Measurements from ENCODE around the gene GSDMA. TPM values are rescaled to one million over a fixed set of nuclear protein-coding genes. Genes with fewer than 3 reads are reported as not detected.
"Not testable (repeated sequence)": the region's sequence is repeated elsewhere in the genome, so short reads cannot be mapped to it uniquely, and the experiment has no call there.

Gene GSDMA
- total RNA-seq, 4 donors from 2014 or later: not detected

- intact Hi-C loops (cut with DNase I): no loop called here
- Histone ChIP-seq H3K4me3 (replicated peaks in 1 of 3) (no peak overlapping the region), H3K36me3 (peaks cover 49 to 55% of the 10 kb centered on the region in 2 donors), H3K27ac (no peak overlapping the region), H3K9me3 (no peaks in the 10 kb centered on the region), H3K27me3 (no peaks in the 10 kb centered on the region), H3K4me1 (no peaks in the 10 kb centered on the region)
- WGBS, 2 donors: 81 to 87% methylated on average over 1 to 4 of the region's 4 CpGs
- no peak for TF ChIP-seq CTCF (IDR thresholded peaks at IDR 0.05)
- no peak for TF ChIP-seq POLR2A (IDR thresholded peaks at IDR 0.05)
- no peak for DNase-seq
Observed at GRCh38 chr17:39997543-39997942, 34.7 kb downstream of the GSDMA start.

GRCh38 chr17:39999067-39999466, 36.3 kb downstream of the GSDMA start:
- Histone ChIP-seq H3K27ac (no peak overlapping the region), H3K27me3 (no peaks in the 10 kb centered on the region), H3K36me3 (peaks cover 35 to 40% of the 10 kb centered on the region in 2 donors), H3K4me1 (no peaks in the 10 kb centered on the region), H3K9me3 (no peaks in the 10 kb centered on the region), H3K4me3 (replicated peaks in 1 of 3) (no peak overlapping the region)
- DNase-seq: peak; percentile 47 to 49
- TF ChIP-seq CTCF (IDR thresholded peaks at IDR 0.05) (no peak), POLR2A (IDR thresholded peaks at IDR 0.05) (no peak)
- WGBS, 2 donors: 68 to 76% methylated on average over 4 of the region's 4 CpGs
- intact Hi-C loops (cut with DNase I): no loop called here

GRCh38 chr17:40000161-40000560, 37.4 kb downstream of the GSDMA start:
- no peak overlapping the region for H3K27ac ChIP-seq
- TF ChIP-seq CTCF (IDR thresholded peaks at IDR 0.05) (no peak), POLR2A (IDR thresholded peaks at IDR 0.05) (no peak)
- H3K36me3 ChIP-seq: peaks cover 24 to 29% of the 10 kb centered on the region in 2 donors
- no peaks in the 10 kb centered on the region for H3K9me3 ChIP-seq
- H3K4me3 ChIP-seq (replicated peaks in 1 of 3): no peak overlapping the region
- H3K4me1 ChIP-seq: no peaks in the 10 kb centered on the region
- no peaks in the 10 kb centered on the region for H3K27me3 ChIP-seq
- intact Hi-C loops (cut with DNase I): no loop called here
- 87 to 88% methylated on average over 7 of the region's 7 CpGs for WGBS, 2 donors
- DNase-seq: no peak

- H3K4me3 ChIP-seq (replicated peaks in 1 of 3); DNase-seq; H3K4me1 ChIP-seq; intact Hi-C loops (cut with DNase I); H3K27me3 ChIP-seq; H3K9me3 ChIP-seq; H3K27ac ChIP-seq: not testable (repeated sequence)
- peaks cover 14 to 17% of the 10 kb centered on the region in 2 donors for H3K36me3 ChIP-seq
- 81 to 85% methylated on average over 8 of the region's 8 CpGs for WGBS, 2 donors
Observed at GRCh38 chr17:40001335-40001734, 38.5 kb downstream of the GSDMA start.

- WGBS, 2 donors: 95 to 98% methylated on average over 9 of the region's 9 CpGs
- no peaks in the 10 kb centered on the region for H3K36me3 ChIP-seq
- H3K9me3 ChIP-seq: no peaks in the 10 kb centered on the region
- no peak for DNase-seq
- no peak overlapping the region for H3K27ac ChIP-seq
- TF ChIP-seq POLR2A (IDR thresholded peaks at IDR 0.05) (no peak), CTCF (IDR thresholded peaks at IDR 0.05) (no peak)
- no peak overlapping the region for H3K4me3 ChIP-seq (replicated peaks in 1 of 3)
- no peaks in the 10 kb centered on the region for H3K27me3 ChIP-seq
- intact Hi-C loops (cut with DNase I): no loop called here
- no peaks in the 10 kb centered on the region for H3K4me1 ChIP-seq
Observed at GRCh38 chr17:40004072-40004471, 41.3 kb downstream of the GSDMA start.

GRCh38 chr17:40004712-40005111, 41.9 kb downstream of the GSDMA start:
- 83 to 90% methylated on average over 7 of the region's 7 CpGs for WGBS, 2 donors
- Histone ChIP-seq H3K27me3 (no peaks in the 10 kb centered on the region), H3K4me3 (replicated peaks in 1 of 3) (no peak overlapping the region), H3K27ac (no peak overlapping the region), H3K36me3 (no peaks in the 10 kb centered on the region), H3K4me1 (no peaks in the 10 kb centered on the region), H3K9me3 (no peaks in the 10 kb centered on the region)
- no peak for DNase-seq
- intact Hi-C loops (cut with DNase I): no loop called here
- TF ChIP-seq CTCF (IDR thresholded peaks at IDR 0.05) (no peak), POLR2A (IDR thresholded peaks at IDR 0.05) (no peak)
